ENCODE results near the gene PRG2.
"Not testable (repeated sequence)": the region's sequence is repeated elsewhere in the genome, so short reads cannot be mapped to it uniquely, and the experiment has no call there.

Gene PRG2

GRCh38 chr11:57418131-57418530 lies 27.7 kb upstream of the PRG2 start:
- no peak for DNase-seq

DNA sequence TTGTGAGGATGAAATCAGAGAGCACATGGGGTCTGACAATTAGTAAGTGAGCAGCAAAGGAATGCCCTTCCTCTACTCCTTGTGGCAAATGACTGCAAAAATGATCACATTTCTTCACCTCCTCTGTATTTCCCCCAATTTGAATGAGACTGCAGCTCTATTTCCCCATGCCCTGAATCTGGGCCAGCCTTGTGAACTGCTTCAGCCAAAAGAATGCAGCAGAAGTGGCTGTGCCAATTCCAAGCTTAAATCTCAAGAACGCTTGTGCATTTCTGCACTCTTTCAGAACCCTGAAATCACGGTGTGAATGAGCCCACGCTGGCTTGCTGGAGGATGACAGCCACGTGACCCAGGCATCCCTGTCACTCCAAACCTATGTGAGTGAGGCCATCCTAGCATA lies 26.6 kb upstream of the PRG2 start:
- no peak for DNase-seq

DNA sequence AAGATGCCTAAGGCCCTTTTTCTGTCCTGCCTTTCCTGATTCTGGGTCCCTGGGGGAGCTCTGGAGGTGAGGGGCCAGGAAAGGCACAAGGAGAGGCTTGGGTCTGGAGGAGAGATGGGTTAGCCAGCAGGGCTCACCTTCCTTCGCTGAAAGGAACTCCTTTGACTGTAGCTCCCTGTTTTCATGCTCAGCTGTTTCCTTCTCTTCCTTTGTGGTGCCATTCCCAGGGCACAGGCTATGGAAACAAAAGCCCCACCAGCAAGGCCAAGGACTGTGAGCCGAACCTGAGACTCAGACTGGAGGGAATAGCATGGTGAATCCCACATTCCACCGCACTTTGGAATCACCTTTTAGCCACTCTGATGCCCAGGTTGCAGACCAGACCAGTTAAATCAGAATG lies 26.0 kb upstream of the PRG2 start:
- no peak for DNase-seq

DNA sequence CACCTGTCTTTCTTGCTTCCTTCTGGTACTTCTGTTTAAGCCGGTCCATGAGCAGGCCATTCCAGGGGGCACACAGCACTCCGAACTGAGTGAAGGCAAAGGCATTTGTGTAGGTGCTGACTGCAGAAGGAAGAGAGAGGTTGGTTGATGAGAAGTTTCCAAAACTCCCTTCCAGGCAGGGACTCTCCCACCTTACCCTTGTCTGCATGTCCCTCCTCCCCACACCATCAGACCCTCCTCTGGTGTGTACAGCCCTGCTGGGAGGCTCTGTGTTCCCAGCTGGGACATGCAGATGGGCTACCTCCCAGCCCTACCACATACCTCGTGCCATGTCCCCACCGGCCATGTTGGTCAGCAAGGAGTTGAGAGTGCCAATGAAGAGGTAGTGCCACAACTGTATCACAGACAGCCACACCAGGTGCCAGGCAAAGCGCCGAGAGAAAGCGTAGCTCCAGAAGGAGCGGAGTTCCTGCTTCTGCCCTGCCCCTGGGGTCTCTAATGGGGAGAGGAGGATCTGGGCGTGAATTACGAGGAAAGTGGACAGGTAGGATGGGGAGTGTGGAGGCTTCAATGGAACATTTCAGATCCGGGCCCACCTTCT lies 24.3 kb upstream of the PRG2 start:
- no peak for DNase-seq

DNA sequence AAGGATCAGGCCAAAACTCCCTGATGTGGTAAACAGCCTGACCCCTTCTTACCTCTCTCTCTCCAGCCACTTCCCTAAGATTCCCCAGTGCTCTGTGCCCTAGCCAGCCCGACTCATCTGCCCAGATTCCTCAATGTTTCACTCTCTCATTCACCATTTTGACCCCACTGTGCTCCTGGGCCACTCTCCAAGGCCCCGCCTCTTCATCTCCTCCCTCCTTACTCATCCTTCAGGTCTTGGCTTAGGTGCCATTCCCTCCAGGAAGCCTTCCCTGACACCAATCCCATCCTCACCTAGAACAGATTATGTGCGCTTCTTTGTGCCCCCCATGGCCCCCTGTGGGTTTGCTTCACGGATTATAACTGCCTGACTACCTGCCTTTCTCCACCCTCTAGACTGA lies 23.2 kb upstream of the PRG2 start:
- no peak for DNase-seq

DNA sequence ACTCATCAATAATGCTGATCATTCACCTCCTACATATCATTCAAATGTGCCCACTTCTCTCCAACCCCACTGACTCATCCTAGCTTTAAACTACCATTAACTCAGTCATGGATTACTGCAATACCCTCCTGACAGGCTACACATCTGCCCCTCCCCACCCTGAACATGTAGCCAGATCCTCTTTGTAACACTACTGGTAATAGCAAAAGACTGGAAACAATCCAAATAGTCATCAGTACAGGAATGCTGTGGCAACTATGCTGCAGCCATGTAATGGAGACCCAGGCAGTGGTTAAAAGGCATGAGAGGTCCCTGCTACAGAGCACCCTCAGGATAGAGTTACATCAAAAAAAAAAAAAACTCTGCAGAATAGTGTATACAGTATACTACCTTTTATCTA lies 19.8 kb upstream of the PRG2 start:
- no peak for DNase-seq

DNA sequence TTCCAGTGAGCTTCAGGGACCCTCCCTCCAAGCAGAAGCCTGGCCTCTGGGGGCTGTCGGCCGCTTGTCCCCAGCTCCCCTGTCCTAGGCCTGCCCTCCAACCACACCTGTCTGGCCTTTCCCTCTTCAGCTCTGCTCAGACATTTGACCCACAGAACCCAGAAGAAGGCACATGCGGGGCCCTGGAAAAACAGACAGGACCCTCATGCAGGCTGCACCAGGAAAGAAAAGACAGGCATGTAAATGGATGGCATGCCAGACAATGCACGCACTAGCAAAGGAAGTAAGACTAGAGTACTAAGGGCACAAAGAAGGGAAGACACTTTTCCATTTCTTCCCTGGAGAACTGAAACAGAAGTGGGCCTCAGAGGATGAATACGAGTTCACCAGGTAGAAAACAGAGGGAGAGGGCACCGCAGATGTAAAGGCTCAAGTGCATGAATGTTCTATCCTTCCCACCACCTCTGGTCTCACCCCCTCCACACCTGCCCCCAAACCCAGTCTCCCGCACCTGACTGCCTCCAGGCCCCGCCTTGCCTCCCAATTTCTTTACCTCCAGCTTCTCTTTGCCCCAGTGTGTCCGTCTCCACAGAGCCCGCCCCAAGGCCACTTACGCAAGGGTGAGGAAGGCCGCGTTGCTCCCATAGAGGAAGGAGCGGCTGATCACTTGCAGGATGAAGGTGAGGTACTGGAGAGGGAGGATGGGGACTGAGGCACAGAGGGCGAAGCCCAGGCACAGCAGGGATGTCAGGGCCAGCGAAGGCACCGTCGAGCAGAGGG lies 19.1 kb upstream of the PRG2 start:
- no peak for DNase-seq

DNA sequence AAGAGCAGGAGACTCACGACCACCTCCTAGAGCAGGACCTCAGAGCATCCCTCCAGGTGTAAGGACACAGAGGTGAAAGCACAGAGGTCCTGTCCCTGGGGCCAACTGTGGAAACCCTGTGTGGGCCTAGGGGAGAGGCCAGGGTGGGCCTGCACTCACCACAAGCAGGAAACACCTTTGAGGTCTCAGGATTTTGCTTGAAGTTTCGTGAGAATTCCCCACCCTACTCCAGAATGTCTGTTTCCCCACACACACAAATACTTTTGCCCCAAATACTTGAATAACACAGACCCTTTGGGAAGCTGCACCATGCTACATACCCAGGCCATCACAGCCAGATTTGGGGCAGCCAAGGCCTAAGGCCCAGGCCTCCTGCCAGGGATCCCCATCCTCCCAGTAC lies 18.3 kb upstream of the PRG2 start:
- no peak for DNase-seq

DNA sequence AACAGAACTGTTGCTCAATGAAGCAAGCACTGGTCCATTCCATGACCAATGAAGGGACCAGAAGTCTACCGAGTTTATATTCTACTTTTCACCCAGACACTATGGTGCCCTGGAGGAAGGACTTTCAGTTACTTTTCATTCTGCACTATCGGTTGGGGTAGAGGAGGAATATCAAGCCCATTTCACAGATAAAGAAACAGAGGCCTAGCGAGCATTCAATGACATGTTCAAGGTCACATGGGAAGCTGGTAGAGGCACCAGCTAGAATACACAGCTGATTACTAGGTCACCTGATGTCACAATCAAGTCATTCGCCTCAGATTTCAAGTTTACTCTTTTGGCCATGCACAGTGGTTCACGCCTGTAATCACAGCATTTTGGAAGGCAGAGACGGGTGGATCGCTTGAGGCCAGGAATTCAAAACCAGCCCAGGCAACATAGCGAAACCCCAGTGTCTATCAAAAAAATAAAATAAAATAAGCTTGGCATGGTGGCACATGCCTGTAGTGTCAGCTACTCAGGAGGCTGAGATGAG lies 17.6 kb upstream of the PRG2 start:
- DNase-seq = no peak

DNA sequence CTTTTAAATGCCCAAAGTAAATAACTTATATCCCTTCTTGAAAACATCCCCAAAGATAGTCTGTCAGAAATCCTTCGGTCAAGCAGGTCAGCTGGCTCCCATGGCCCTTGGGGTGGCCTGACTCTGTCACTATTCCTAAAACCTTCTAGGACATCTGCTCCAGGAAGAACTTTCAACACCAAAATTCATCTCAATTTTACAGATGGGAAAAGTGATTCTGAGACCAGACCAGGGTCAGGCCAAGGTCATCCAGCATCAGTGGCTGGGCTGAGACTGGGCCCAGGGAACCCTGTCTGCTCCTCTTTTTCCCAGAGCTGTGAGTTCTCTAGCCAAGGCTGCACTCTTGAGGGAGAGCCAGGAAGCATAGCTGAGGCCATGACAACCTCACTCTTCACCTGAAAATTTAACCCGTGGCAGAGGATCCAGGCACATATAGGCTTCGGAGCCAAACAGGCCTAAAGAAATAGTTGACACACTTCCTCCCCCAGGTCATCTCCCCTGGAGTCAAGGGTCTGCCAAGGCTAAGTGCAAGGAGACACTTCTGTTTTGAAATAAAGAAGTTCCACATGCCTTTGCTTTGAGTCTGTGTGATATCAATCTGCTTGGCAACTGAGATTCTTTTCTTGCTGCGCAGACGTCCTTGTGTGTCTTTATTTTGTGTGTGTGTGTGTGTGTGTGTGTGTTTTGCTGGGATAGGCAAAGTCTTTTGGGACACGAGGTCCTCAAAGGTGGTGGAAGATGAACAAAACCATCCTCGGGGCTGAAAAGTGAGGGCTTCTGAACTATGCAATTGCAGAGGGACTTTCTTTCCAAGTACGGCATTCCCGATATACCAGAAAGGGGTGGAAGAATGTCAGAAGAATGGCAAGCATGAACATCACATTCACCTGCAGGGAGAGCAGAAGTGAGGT lies 16.8 kb upstream of the PRG2 start:
- no peak for DNase-seq

- no peak for DNase-seq
Observed at GRCh38 chr11:57406337-57406904, 16.0 kb upstream of the PRG2 start.

DNA sequence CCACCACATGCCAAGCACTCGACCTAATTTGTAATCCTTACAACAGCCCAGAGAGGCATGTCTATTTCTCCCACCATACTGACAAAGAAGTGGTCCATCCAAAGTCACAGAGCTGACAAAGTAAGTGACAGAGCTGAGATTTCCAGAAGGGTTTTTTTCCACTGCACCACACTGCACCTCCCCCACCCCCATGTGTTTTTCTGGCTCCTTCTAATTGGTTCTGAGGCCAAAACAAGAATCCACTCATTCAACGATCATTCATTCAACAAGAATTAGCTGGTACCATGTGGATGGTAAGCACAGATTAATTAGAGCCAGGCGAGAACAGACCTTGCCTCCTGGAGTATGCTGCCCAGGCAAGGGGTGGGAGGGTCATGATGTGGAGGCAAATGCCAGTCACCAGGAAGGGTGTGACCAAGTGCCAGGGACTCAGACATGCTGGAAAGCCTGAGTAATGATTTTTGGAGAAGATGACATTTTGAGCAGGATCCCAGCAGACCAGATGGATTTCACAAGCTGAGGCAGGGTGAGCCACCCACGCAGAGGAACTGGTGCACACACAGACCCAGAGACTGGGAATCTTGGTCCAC lies 14.9 kb upstream of the PRG2 start:
- DNase-seq = no peak

DNA sequence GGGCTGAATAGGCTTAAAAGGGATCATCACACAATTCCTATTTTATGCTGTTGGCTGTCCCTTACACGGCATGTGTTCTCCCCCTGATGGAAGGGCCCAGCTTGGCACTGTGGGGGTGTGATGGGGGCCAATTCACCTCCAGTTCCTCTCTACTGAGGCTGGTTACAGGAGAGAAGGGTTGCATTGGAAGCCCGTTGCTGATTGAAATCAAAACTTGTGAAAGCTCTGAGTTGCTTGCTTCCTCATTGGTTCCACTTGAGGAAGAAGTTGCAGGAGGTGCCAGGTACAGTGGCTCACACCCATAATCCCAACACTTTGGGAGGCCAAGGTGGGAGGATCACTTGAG lies 13.3 kb upstream of the PRG2 start:
- no peak for DNase-seq

DNA sequence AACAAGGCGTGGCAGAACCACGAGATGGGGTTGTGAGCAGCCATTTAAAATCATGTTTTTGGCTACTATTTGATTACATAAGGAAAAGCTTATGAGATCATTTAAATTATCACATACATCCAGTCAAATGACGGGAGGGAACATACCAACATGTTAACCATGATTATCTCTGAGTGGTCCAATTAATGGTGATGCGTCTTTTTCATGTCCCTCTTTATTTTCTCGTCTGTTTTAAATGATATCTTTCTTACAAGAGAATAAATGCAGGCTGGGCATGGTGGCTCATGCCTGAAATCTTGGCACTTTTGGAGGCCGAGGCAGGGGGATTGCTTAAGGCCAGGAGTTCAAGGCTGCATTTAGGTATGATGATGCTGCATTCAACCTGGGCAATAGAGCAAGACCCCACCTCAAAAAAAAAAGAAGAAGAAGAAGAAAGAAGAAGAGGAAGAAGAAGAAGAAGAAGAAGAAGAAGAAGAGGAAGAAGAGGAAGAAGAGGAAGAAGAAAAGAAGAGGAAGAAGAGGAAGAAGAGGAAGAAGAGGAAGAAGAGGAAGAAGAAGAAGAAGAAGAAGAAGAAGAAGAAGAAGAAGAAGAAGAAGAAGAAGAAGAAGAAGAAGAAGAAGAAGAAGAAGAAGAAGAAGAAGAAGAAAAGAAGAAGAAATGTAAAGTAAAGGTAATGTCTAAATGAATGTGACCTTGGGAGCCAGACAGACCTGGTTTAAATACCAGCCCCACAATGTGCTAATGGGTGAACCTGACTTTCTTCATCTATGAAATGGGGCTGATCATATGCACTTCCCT lies 12.8 kb upstream of the PRG2 start:
- not testable (repeated sequence) for DNase-seq

- no peak for DNase-seq
Observed at GRCh38 chr11:57402188-57403002, 11.9 kb upstream of the PRG2 start.

DNA sequence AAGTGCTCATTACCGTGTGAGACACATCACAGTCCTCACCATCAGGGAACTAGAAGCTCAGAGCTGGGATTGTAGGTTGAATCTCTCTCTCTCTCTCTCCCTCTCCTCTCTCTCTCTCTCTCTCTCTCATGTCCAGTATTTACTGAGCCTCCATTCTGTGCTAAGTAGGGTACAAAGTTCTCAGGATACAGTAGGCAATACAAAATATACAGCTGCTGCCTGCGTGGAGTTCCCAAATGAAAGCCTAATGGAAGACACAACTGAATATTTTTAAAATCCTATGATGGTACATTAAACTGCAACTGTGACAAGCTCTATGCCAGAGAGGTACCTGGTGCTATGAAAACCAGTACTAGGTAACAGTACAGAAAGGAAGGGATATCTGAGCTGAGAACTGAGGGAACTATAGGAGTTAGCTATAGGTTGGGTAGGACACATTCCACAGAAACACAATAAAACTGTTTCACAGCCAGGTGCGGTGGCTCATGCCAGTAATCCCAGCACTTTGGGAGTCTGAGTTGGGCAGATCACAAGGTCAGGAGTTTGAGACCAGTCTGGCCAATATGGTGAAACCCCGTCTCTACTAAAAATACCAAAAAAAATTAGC lies 9.6 kb upstream of the PRG2 start:
- DNase-seq = no peak

GRCh38 chr11:57399221-57399620 lies 8.8 kb upstream of the PRG2 start:
- no peak for DNase-seq

DNA sequence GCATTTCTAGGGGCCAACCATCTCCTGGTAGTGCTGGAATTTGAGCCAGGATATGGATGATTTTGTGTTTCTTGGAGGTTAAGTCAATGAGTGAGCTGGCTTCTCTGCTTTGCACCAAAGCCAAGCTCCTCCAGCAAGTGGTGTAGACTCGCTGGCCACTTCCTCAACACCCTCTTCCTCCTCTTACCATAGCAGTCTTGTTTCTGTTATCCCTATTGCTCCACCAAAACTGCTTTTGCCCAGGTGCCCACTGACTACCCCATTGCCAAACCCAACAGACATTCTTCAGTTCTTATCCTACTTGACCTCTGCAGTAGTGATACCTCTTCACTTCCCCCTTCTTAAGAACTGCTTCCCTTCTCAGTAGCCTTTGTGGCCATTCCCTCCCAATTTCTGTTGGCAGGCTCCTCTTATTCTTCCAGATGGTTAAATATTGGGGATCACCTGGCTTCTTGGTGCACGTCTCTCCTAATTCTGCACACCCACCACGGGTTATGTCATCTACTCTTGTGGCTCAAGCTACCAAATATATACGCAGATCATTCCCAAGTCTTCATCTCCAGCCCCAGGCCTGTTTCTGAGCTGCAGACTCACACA lies 7.0 kb upstream of the PRG2 start:
- DNase-seq = no peak

GRCh38 chr11:57396744-57397143 lies 6.3 kb upstream of the PRG2 start:
- no peak for DNase-seq

GRCh38 chr11:57395905-57396623 lies 5.6 kb upstream of the PRG2 start:
- DNase-seq = no peak
